GM23338 (cell line): ENCODE results near the gene B3GNT9. TPM values are rescaled to one million over a fixed set of nuclear protein-coding genes. Genes with fewer than 3 reads are reported as not detected.

Source experiments
- ATAC-seq: fragments of 200-7000 bp; cut with Tn5 transposase; 3 replicates; pipeline ENCODE4 v1.9.1; 2020
- DNase-seq: peaks from one replicate; pipeline ENCODE4 v3.0.0-alpha.2; 2015; ENCODE audit warnings: low spot score
- H2AFZ ChIP-seq: fragments of 200-600 bp; sonication (generic); 2 replicates; pipeline ENCODE4 v1.8.0; 2016; ENCODE audit warnings: antibody characterized with exemption, mild to moderate bottlenecking, moderate library complexity
- H3F3A ChIP-seq: fragments of 200-600 bp; sonication (generic); replicated peaks from 2 replicates; pipeline ENCODE4 v1.8.0; 2017; ENCODE audit warnings: antibody characterized with exemption, mixed run types, low read depth
- H3K27ac ChIP-seq: fragments of 200-600 bp; sonication (generic); 2 replicates; pipeline ENCODE4 v1.6.1; 2016; ENCODE audit warnings: low read depth
- H3K27me3 ChIP-seq: fragments of 200-600 bp; sonication (generic); 2 replicates; pipeline ENCODE4 v1.8.0; 2016; ENCODE audit warnings: mild to moderate bottlenecking, mixed run types, moderate library complexity; ENCODE audit not compliant: insufficient read depth
- H3K36me3 ChIP-seq: fragments of 200-600 bp; sonication (generic); 2 replicates; pipeline ENCODE4 v1.8.0; 2016; ENCODE audit warnings: mild to moderate bottlenecking; ENCODE audit not compliant: insufficient read depth
- H3K4me1 ChIP-seq: fragments of 200-600 bp; sonication (generic); 2 replicates; pipeline ENCODE4 v1.8.0; 2016; ENCODE audit warnings: mild to moderate bottlenecking, moderate library complexity; ENCODE audit not compliant: insufficient read depth
- H3K4me2 ChIP-seq: fragments of 200-600 bp; sonication (generic); 2 replicates; pipeline ENCODE4 v1.7.1; 2017; ENCODE audit warnings: mixed run types
- H3K4me3 ChIP-seq: fragments of 200-600 bp; sonication (generic); 2 replicates; pipeline ENCODE4 v1.6.1; 2016; ENCODE audit warnings: mixed run types
- H3K79me2 ChIP-seq: fragments of 200-600 bp; sonication (generic); replicated peaks from 2 replicates; pipeline ENCODE4 v1.8.0; 2017; ENCODE audit warnings: mild to moderate bottlenecking; ENCODE audit not compliant: insufficient read depth
- H3K9me2 ChIP-seq: fragments of 200-600 bp; sonication (generic); 2 replicates; pipeline ENCODE4 v1.8.0; 2017; ENCODE audit not compliant: insufficient read depth
- H4K20me1 ChIP-seq: fragments of 200-600 bp; sonication (generic); replicated peaks from 2 replicates; pipeline ENCODE4 v1.8.0; 2017; ENCODE audit warnings: mild to moderate bottlenecking; ENCODE audit not compliant: insufficient read depth
- H3K27ac Mint-ChIP-seq: 2 replicates; pipeline ENCODE4 v1.8.0; 2020; ENCODE audit warnings: inconsistent platforms, mild to moderate bottlenecking, moderate library complexity, mixed read lengths
- H3K27me3 Mint-ChIP-seq: 3 replicates; pipeline ENCODE4 v1.8.0; 2022; ENCODE audit warnings: low read depth, mild to moderate bottlenecking, moderate library complexity, mixed read lengths, inconsistent platforms; ENCODE audit not compliant: insufficient read depth, poor library complexity
- H3K36me3 Mint-ChIP-seq: 3 replicates; pipeline ENCODE4 v1.8.0; 2021; ENCODE audit warnings: low read depth, mild to moderate bottlenecking, inconsistent platforms, moderate library complexity, mixed read lengths
- H3K4me1 Mint-ChIP-seq: 3 replicates; pipeline ENCODE4 v1.8.0; 2020; ENCODE audit warnings: mild to moderate bottlenecking, inconsistent platforms, mixed read lengths
- H3K4me3 Mint-ChIP-seq: 3 replicates; pipeline ENCODE4 v1.8.0; 2021; ENCODE audit warnings: moderate library complexity, mild to moderate bottlenecking, inconsistent platforms, mixed read lengths
- H3K9me3 Mint-ChIP-seq: 3 replicates; pipeline ENCODE4 v1.8.0; 2020; ENCODE audit warnings: moderate library complexity, mild to moderate bottlenecking, inconsistent platforms, mixed read lengths
- CTCF ChIP-seq, 2 experiments: fragments of 200-600 bp in 1 of 2; sonication (generic) in 1 of 2; conservative IDR thresholded peaks; 2 replicates each; pipeline versions ENCODE4 v1.5.1 to v1.6.1; 2016 to 2017; ENCODE audit warnings: antibody characterized with exemption in 2 of 2, low read depth in 2 of 2, mild to moderate bottlenecking in 2 of 2, moderate library complexity in 1 of 2
- ETS1 ChIP-seq: IDR thresholded peaks from 2 replicates; pipeline ENCODE4 v1.6.1; 2016; ENCODE audit warnings: antibody characterized with exemption
- EZH2 ChIP-seq: fragments of 200-600 bp; sonication (generic); IDR thresholded peaks from one replicate; pipeline ENCODE4 v1.8.0; 2017; ENCODE audit warnings: antibody characterized with exemption, mild to moderate bottlenecking, low read depth; ENCODE audit not compliant: unreplicated experiment
- JUNB ChIP-seq: IDR thresholded peaks from one replicate; pipeline ENCODE4 v1.6.1; 2016; ENCODE audit warnings: antibody characterized with exemption; ENCODE audit not compliant: unreplicated experiment
- NANOG ChIP-seq: IDR thresholded peaks from 2 replicates; pipeline ENCODE4 v1.6.1; 2016; ENCODE audit warnings: antibody characterized with exemption, borderline replicate concordance
- REST ChIP-seq: IDR thresholded peaks from one replicate; pipeline ENCODE4 v1.6.1; 2018; ENCODE audit warnings: antibody characterized with exemption; ENCODE audit not compliant: unreplicated experiment
- STAT1 ChIP-seq: IDR thresholded peaks from one replicate; pipeline ENCODE4 v1.6.1; 2016; ENCODE audit warnings: antibody characterized with exemption; ENCODE audit not compliant: unreplicated experiment
- ZNF114 ChIP-seq: fragments of 250-450 bp; sonication (Bioruptor Pico); IDR thresholded peaks from 2 replicates; pipeline ENCODE4 v1.5.0; 2020; ENCODE audit warnings: mild to moderate bottlenecking, moderate library complexity
- polyA plus RNA-seq: library from polyadenylated mRNA; unstranded; fragments of >200 nt; fragmentation: Nextera tagmentation; extraction: Ambion mirVana; gene quantifications from 2 replicates; pipeline ENCODE4 v1.2.1, GENCODE V29; 2016
- total RNA-seq: library from RNA; depleted of rRNA; stranded (reverse); fragments of >200 nt; shearing (Covaris generic); gene quantifications from 2 replicates; pipeline ENCODE4 v1.2.3, GENCODE V29; 2014

The B3GNT9 gene
- total and polyA plus RNA-seq, 2 experiments from 2014 or later = 0.99 to 7.0 TPM

GRCh38 chr16:67115639-67116038, 35.2 kb downstream of the B3GNT9 start:
- H3K27me3 Mint-ChIP-seq = peaks cover 2% of the 10 kb centered on the region
- no peak overlapping the region for H3K27ac Mint-ChIP-seq
- H3K4me3 Mint-ChIP-seq = no peak overlapping the region
- peaks cover 15% of the 10 kb centered on the region for H3K4me1 ChIP-seq
- H3K9me2 ChIP-seq = no peaks in the 10 kb centered on the region
- no peaks in the 10 kb centered on the region; the same call in 1 of the 2 replicates for H3K36me3 ChIP-seq
- no peak overlapping the region for H2AFZ ChIP-seq
- no peak for ATAC-seq
- no peaks in the 10 kb centered on the region for H3K27me3 ChIP-seq
- H3K4me1 Mint-ChIP-seq = peaks cover 26% of the 10 kb centered on the region
- no peaks in the 10 kb centered on the region for H3K9me3 Mint-ChIP-seq
- H3K79me2 ChIP-seq = peaks cover 69% of the 10 kb centered on the region
- H3K36me3 Mint-ChIP-seq = peaks cover 4% of the 10 kb centered on the region; the same call in 1 of the 3 replicates
- DNase-seq = no peak
- no peaks in the 10 kb centered on the region for H3F3A ChIP-seq
- no peak for TF ChIP-seq JUNB
- TF ChIP-seq NANOG = no peak
- TF ChIP-seq REST = no peak
- TF ChIP-seq CTCF (conservative IDR thresholded peaks at IDR 0.05; ENCODE audit: low read depth in 2 of 2) = no peak
- no peak for TF ChIP-seq EZH2
- H3K27ac ChIP-seq = no peak overlapping the region
- H3K4me2 ChIP-seq = peak overlapping the region; percentile 42
- H3K4me3 ChIP-seq = no peak overlapping the region
- H4K20me1 ChIP-seq = peaks cover 47% of the 10 kb centered on the region

GRCh38 chr16:67114793-67115192, 36.0 kb downstream of the B3GNT9 start:
- no peaks in the 10 kb centered on the region; the same call in 2 of the 3 replicates for H3K36me3 Mint-ChIP-seq
- no peak overlapping the region for H3K4me3 ChIP-seq
- H3K27ac ChIP-seq = no peak overlapping the region
- H3K4me2 ChIP-seq = no peak overlapping the region
- no peaks in the 10 kb centered on the region; the same call in 2 of the 3 replicates for H3K9me3 Mint-ChIP-seq
- H3K9me2 ChIP-seq = no peaks in the 10 kb centered on the region
- peaks cover 76% of the 10 kb centered on the region for H3K79me2 ChIP-seq
- no peak overlapping the region for H2AFZ ChIP-seq
- no peak overlapping the region for H3K27ac Mint-ChIP-seq
- no peak overlapping the region for H3K4me3 Mint-ChIP-seq
- DNase-seq (no peak), ATAC-seq (no peak)
- no peaks in the 10 kb centered on the region for H3K36me3 ChIP-seq
- peaks cover 26% of the 10 kb centered on the region for H3K4me1 Mint-ChIP-seq
- H4K20me1 ChIP-seq = peaks cover 51% of the 10 kb centered on the region
- H3K27me3 ChIP-seq = no peaks in the 10 kb centered on the region
- no peaks in the 10 kb centered on the region; the same call in 1 of the 2 replicates for H3F3A ChIP-seq
- peaks cover 2% of the 10 kb centered on the region for H3K27me3 Mint-ChIP-seq
- peaks cover 18% of the 10 kb centered on the region for H3K4me1 ChIP-seq
- TF ChIP-seq CTCF (conservative IDR thresholded peaks at IDR 0.05; ENCODE audit: low read depth in 2 of 2) = no peak
- no peak for TF ChIP-seq REST
- TF ChIP-seq ZNF114 = no peak
- TF ChIP-seq ETS1 = no peak
- no peak for TF ChIP-seq EZH2
- no peak for TF ChIP-seq STAT1
- TF ChIP-seq NANOG = no peak
- no peak for TF ChIP-seq JUNB
